ENCODE measurements around the gene TEKT4. TPM values are rescaled to one million over a fixed set of nuclear protein-coding genes. Genes with fewer than 3 reads are reported as not detected.
"Not testable (repeated sequence)": the region's sequence is repeated elsewhere in the genome, so short reads cannot be mapped to it uniquely, and the experiment has no call there.

TEKT4 gene
- total RNA-seq, 2 donors from 2014 or later, result not detected

- intact Hi-C loops (cut with DNase I), result no loop called here
- H3K36me3 ChIP-seq, result no peaks in the 10 kb centered on the region
- no peak for DNase-seq
Measured at GRCh38 chr2:94876523-94876863, 5.3 kb downstream of the TEKT4 start.

DNA sequence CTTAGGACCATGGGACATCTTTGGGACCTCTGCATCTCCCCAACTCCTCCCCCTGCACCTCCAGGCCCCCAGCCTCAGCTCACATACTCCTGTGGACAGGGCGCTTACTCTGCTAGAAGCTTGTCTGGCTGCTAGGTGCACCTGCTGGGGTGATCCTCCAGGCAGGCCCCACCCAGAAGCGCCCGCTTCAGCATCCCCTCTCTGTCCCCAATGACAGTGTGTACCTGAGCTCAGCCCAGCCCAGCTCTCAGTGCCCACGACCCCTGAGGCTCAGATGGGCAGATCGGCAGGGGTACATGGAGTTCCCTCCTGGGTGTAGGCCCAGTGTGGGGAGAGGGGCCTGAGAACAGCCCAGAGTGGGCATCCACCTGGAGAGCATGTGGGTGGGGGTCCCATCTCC lies 5.9 kb downstream of the TEKT4 start:
- intact Hi-C loops (cut with DNase I), result no loop called here
- no peak for DNase-seq
- no peaks in the 10 kb centered on the region for H3K9me3 ChIP-seq

More at GRCh38 chr2:94876523-94876863, 5.3 kb downstream of the TEKT4 start:
- Histone ChIP-seq H3K4me1 (no peaks in the 10 kb centered on the region), H3K9ac (ENCODE audit: low read depth in 2 of 2, low read length in 2 of 2) (no peak overlapping the region), H3K4me3 (no peak overlapping the region), H3K27me3 (peaks cover 4% of the 10 kb centered on the region), H3K9me3 (no peaks in the 10 kb centered on the region), H3K27ac (no peak overlapping the region)
- TF ChIP-seq CTCF (IDR thresholded peaks at IDR 0.05), result no peak

DNA sequence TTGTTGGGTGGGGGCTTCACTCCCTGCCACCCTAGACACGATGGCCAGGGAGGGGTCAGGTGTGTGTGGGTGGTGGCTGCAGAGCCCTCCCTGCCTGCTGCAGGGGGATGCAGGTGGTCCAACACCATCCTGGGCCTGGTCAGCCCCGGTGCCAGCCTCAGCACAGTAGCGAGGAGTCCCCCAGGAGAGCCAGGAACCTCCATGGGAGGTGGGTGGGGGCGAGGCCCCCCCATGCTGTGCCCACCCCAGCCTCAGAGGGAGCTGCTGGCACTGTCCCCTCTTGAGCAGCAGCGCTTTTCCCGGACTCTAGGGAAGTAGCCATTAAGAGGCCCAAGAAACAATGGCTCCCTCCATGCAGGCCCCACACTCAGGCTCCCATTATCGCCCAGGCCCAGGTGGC lies 7.3 kb downstream of the TEKT4 start:
- H3K27ac ChIP-seq; H3K9ac ChIP-seq (ENCODE audit: low read depth in 2 of 2, low read length in 2 of 2); H3K9me3 ChIP-seq; H3K4me3 ChIP-seq; intact Hi-C loops (cut with DNase I); DNase-seq; H3K4me1 ChIP-seq; H3K36me3 ChIP-seq; H3K27me3 ChIP-seq: not testable (repeated sequence)

More for the DNA sequence above, 5.9 kb downstream of the TEKT4 start:
- Histone ChIP-seq H3K27me3 (no peaks in the 10 kb centered on the region), H3K36me3 (no peaks in the 10 kb centered on the region), H3K27ac (no peak overlapping the region), H3K9ac (ENCODE audit: low read depth in 2 of 2, low read length in 2 of 2) (no peak overlapping the region), H3K4me3 (no peak overlapping the region), H3K4me1 (no peaks in the 10 kb centered on the region)
- TF ChIP-seq CTCF (IDR thresholded peaks at IDR 0.05), result no peak

- H3K9ac ChIP-seq (ENCODE audit: low read depth in 2 of 2, low read length in 2 of 2), result no peak overlapping the region
- intact Hi-C loops (cut with DNase I), result no loop called here
- no peak overlapping the region for H3K4me3 ChIP-seq
- no peaks in the 10 kb centered on the region for H3K36me3 ChIP-seq
- no peaks in the 10 kb centered on the region for H3K27me3 ChIP-seq
- no peak for DNase-seq
- no peaks in the 10 kb centered on the region for H3K4me1 ChIP-seq
- no peak for TF ChIP-seq CTCF (IDR thresholded peaks at IDR 0.05)
- no peaks in the 10 kb centered on the region for H3K9me3 ChIP-seq
- H3K27ac ChIP-seq, result no peak overlapping the region
Measured at GRCh38 chr2:94879314-94879981, 8.2 kb downstream of the TEKT4 start.

- no peak for TF ChIP-seq CTCF (IDR thresholded peaks at IDR 0.05)
- H3K27ac ChIP-seq, result no peak overlapping the region
Measured at GRCh38 chr2:94879982-94880377, 8.8 kb downstream of the TEKT4 start.

DNA sequence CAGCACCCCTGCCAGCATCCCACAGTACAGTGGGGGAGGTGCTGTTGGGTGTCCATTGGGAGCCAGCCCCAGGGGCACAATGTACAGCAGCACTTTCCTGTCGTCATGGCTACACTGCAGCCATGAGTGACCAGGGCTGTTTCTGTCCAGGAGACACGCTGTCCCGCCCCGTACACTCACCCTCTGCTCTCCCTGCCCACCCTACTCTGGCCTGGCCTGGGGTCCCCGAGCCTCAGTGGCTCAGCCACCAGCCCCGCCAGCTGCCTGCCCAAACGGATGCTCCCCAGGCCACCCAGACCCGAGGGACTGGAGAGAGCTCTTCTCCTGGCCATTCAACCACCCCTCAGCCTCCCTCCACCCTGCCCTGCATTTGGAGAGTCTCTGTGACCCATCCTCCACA lies 9.3 kb downstream of the TEKT4 start:
- Histone ChIP-seq H3K27me3 (no peaks in the 10 kb centered on the region), H3K36me3 (no peaks in the 10 kb centered on the region), H3K9ac (ENCODE audit: low read depth in 2 of 2, low read length in 2 of 2) (no peak overlapping the region), H3K4me1 (no peaks in the 10 kb centered on the region), H3K27ac (no peak overlapping the region), H3K9me3 (no peaks in the 10 kb centered on the region), H3K4me3 (no peak overlapping the region)
- intact Hi-C loops (cut with DNase I), result no loop called here
- no peak for TF ChIP-seq CTCF (IDR thresholded peaks at IDR 0.05)
- no peak for DNase-seq

More at GRCh38 chr2:94879982-94880377, 8.8 kb downstream of the TEKT4 start:
- Histone ChIP-seq H3K27me3 (no peaks in the 10 kb centered on the region), H3K36me3 (no peaks in the 10 kb centered on the region), H3K4me1 (no peaks in the 10 kb centered on the region), H3K9me3 (no peaks in the 10 kb centered on the region), H3K9ac (ENCODE audit: low read depth in 2 of 2, low read length in 2 of 2) (no peak overlapping the region), H3K4me3 (no peak overlapping the region)
- DNase-seq, result no peak
- intact Hi-C loops (cut with DNase I), result no loop called here

Data from colonic mucosa (tissue), 4 donors.